Smooth muscle cell (in vitro differentiated cells): ENCODE results near the gene P2RY4. TPM values are rescaled to one million over a fixed set of nuclear protein-coding genes. Genes with fewer than 3 reads are reported as not detected.

ENCODE experiments used
- DNase-seq: peaks from one replicate; lab custom pipeline; 2025; ENCODE audit not compliant: unreplicated experiment; lab: John Stamatoyannopoulos, UW
- H2AFZ ChIP-seq: fragments of 200-600 bp; sonication (generic); 2 replicates; pipeline ENCODE4 v1.6.0; 2016; ENCODE audit warnings: antibody characterized with exemption, low read depth, mild to moderate bottlenecking
- H3F3A ChIP-seq: fragments of 200-600 bp; sonication (generic); 2 replicates; pipeline ENCODE4 v1.6.0; 2017; ENCODE audit warnings: antibody characterized with exemption, low read depth
- H3K27ac ChIP-seq: fragments of 200-600 bp; sonication (generic); 2 replicates; pipeline ENCODE4 v1.5.1; 2016; ENCODE audit warnings: low read depth, mild to moderate bottlenecking
- H3K27me3 ChIP-seq: fragments of 200-600 bp; sonication (generic); 2 replicates; pipeline ENCODE4 v1.6.1; 2016; ENCODE audit warnings: low read depth, mild to moderate bottlenecking
- H3K36me3 ChIP-seq: fragments of 200-600 bp; sonication (generic); 2 replicates; pipeline ENCODE4 v1.5.1; 2016; ENCODE audit warnings: low read depth
- H3K4me1 ChIP-seq: fragments of 200-600 bp; sonication (generic); 2 replicates; pipeline ENCODE4 v1.5.1; 2016; ENCODE audit warnings: low read depth
- H3K4me2 ChIP-seq: fragments of 200-600 bp; sonication (generic); 2 replicates; pipeline ENCODE4 v1.6.0; 2016; ENCODE audit warnings: mild to moderate bottlenecking
- H3K4me3 ChIP-seq: fragments of 200-600 bp; sonication (generic); 2 replicates; pipeline ENCODE4 v1.5.1; 2016; ENCODE audit warnings: mild to moderate bottlenecking
- H3K79me2 ChIP-seq: fragments of 200-600 bp; sonication (generic); 2 replicates; pipeline ENCODE4 v1.6.0; 2016; ENCODE audit warnings: low read depth, mild to moderate bottlenecking
- H3K9ac ChIP-seq: fragments of 200-600 bp; sonication (generic); 2 replicates; pipeline ENCODE4 v1.6.0; 2016; ENCODE audit warnings: low read depth
- H3K9me3 ChIP-seq: fragments of 200-600 bp; sonication (generic); replicated peaks from 2 replicates; pipeline ENCODE4 v1.5.1; 2016; ENCODE audit warnings: low read depth
- H4K20me1 ChIP-seq: fragments of 200-600 bp; sonication (generic); 2 replicates; pipeline ENCODE4 v1.6.0; 2016; ENCODE audit warnings: low read depth
- WGBS: methylation state at CpG from one replicate; pipeline ENCODE4 v1.1.7; 2016; ENCODE audit warnings: low lambda C conversion rate; 5-methylcytosine and 5-hydroxymethylcytosine counted together
- polyA plus RNA-seq: library from polyadenylated mRNA; unstranded; fragments of >200 nt; fragmentation: Nextera tagmentation; extraction: Ambion mirVana; gene quantifications from 2 replicates; pipeline ENCODE4 v1.2.1, GENCODE V29; 2016
- total RNA-seq: library from RNA; depleted of rRNA; stranded (reverse); fragments of >200 nt; gene quantifications from 2 replicates; pipeline ENCODE4 v1.2.3, GENCODE V29; 2014
- TF ChIP-seq, protein P1 (sequence below): fragments of 200-600 bp; sonication (generic); IDR thresholded peaks from 2 replicates; pipeline ENCODE4 v1.5.1; 2017; ENCODE audit warnings: borderline replicate concordance, mild to moderate bottlenecking, antibody characterized with exemption; ENCODE audit not compliant: insufficient read depth, poor library complexity, severe bottlenecking

Gene P2RY4
- total and polyA plus RNA-seq, 2 experiments from 2014 or later, result 0.09 TPM; not detected in 1

DNA sequence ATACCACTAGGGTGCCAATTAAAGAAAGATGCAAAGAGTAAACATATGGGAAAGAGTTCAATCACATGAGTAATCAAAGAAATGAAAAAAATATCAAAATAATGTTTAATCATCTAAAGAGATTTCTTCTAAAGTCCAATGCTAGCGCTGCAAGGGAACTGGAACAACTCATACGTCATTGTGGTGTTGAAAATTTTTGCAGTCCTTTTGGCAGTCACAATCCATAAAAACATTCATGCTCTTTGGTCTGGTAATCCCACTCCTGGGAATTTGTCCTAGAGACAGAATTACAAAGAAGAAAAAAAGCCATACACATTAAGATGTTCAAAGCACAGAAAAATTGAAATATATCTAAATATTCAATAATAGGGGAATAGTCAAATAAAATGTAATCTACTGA, 4.6 kb downstream of the P2RY4 start:
- Histone ChIP-seq H4K20me1 (no peaks in the 10 kb centered on the region), H3K4me3 (no peak overlapping the region), H3K27ac (no peak overlapping the region), H3K9ac (no peak overlapping the region), H3K27me3 (no peaks in the 10 kb centered on the region), H3F3A (no peaks in the 10 kb centered on the region), H3K36me3 (no peaks in the 10 kb centered on the region), H3K4me1 (no peaks in the 10 kb centered on the region), H3K9me3 (no peaks in the 10 kb centered on the region), H2AFZ (no peak overlapping the region), H3K4me2 (no peak overlapping the region), H3K79me2 (no peaks in the 10 kb centered on the region)
- no peak for DNase-seq
- TF ChIP-seq, protein P1, sequence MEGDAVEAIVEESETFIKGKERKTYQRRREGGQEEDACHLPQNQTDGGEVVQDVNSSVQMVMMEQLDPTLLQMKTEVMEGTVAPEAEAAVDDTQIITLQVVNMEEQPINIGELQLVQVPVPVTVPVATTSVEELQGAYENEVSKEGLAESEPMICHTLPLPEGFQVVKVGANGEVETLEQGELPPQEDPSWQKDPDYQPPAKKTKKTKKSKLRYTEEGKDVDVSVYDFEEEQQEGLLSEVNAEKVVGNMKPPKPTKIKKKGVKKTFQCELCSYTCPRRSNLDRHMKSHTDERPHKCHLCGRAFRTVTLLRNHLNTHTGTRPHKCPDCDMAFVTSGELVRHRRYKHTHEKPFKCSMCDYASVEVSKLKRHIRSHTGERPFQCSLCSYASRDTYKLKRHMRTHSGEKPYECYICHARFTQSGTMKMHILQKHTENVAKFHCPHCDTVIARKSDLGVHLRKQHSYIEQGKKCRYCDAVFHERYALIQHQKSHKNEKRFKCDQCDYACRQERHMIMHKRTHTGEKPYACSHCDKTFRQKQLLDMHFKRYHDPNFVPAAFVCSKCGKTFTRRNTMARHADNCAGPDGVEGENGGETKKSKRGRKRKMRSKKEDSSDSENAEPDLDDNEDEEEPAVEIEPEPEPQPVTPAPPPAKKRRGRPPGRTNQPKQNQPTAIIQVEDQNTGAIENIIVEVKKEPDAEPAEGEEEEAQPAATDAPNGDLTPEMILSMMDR, result no peak
- WGBS, result 77% methylated on average over 2 of the region's 2 CpGs

DNA sequence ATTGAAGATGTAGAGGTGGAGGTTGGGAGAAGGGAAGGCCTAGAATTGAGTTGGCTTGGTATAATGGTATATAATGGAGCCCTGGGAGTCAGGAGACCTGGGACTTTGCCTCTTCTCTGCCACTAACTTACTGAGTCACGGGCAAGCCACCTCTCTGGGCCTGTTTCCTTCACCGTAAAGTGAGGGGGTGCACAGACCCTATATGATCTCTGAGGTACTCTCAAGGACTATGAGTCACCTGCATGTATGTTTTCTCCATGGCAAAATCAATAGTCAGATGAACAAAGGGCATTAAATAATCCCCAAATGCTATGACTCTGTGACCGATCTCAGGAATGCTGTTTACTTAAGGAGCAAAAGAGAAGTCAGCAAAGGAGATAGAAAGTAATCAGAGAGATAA, 5.1 kb downstream of the P2RY4 start:
- Histone ChIP-seq H2AFZ (no peak overlapping the region), H3K4me2 (no peak overlapping the region), H3K79me2 (no peaks in the 10 kb centered on the region), H3K4me1 (no peaks in the 10 kb centered on the region), H3F3A (no peaks in the 10 kb centered on the region), H3K27ac (peak overlapping the region; percentile 87), H3K9me3 (no peaks in the 10 kb centered on the region), H4K20me1 (no peaks in the 10 kb centered on the region), H3K36me3 (no peaks in the 10 kb centered on the region), H3K4me3 (no peak overlapping the region), H3K27me3 (no peaks in the 10 kb centered on the region), H3K9ac (no peak overlapping the region)
- WGBS, result 82% methylated on average over 3 of the region's 3 CpGs
- TF ChIP-seq, protein P1, result no peak
- DNase-seq, result no peak

DNA sequence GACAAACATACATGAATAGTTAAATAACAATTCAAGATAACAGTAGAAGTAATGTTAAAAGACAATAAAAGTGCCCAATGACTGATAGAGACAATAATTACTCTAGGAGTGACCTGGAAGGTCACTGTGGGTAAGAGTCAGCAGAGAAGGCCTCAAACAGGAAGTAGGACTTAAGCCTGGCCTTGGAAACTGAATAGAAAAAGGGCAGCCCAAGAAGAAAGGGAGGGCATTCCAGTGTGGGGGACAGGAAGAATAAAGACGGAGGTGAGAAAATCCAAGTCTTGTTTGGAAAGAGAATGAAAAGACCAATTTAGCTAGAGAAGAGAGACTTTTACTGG, 6.0 kb downstream of the P2RY4 start:
- Histone ChIP-seq H3K36me3 (no peaks in the 10 kb centered on the region), H3K9me3 (no peaks in the 10 kb centered on the region), H3K4me3 (no peak overlapping the region), H3F3A (no peaks in the 10 kb centered on the region), H4K20me1 (no peaks in the 10 kb centered on the region), H3K4me1 (no peaks in the 10 kb centered on the region), H2AFZ (no peak overlapping the region), H3K27me3 (no peaks in the 10 kb centered on the region), H3K27ac (peak overlapping the region; percentile 87), H3K9ac (peak overlapping the region; percentile 17), H3K4me2 (no peak overlapping the region), H3K79me2 (no peaks in the 10 kb centered on the region)
- WGBS, result 79% methylated on average over 1 of the region's 1 CpG
- TF ChIP-seq, protein P1, result no peak
- no peak for DNase-seq

DNA sequence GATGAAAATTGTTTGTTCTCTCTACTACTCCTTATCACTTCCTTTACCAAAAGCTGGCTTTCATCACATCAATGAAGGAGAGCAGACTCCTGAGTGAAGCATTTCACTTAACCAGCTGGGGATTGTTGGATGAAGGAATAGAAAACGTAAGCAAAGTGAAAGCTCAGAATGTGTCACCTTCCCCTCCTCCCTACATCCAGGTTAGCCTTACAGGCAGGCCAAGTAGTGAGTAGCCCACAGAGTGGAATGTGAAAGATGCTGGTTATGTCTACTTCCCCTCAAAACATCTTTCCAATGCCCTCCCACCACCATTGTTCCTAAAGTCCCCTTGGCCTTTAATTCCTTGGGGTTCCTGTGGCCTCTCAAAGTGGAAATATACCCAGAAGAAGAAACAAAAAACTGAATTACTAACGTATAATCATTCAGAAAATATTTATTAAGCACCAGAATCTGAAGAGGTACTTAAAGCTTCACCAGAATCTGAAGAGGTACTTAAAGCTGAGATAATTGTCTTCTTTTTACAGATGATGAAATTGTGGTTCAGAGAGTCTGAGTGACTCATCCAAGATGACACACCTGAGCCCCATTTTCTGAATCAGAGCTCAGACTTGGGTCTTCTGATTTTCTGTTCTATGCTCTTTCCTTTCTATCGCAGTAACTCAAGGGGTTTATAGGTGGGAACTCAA, 6.5 kb downstream of the P2RY4 start:
- H2AFZ ChIP-seq, result no peak overlapping the region
- WGBS, result 63% methylated on average over 3 of the region's 3 CpGs
- DNase-seq, result no peak

More for the DNA sequence above, 6.5 kb downstream of the P2RY4 start:
- Histone ChIP-seq H3K36me3 (no peaks in the 10 kb centered on the region), H3K4me3 (no peak overlapping the region), H3K4me2 (no peak overlapping the region), H3K4me1 (no peaks in the 10 kb centered on the region), H3K9ac (peak overlapping the region; percentile 17), H3K27me3 (no peaks in the 10 kb centered on the region), H3K9me3 (no peaks in the 10 kb centered on the region), H4K20me1 (no peaks in the 10 kb centered on the region), H3K79me2 (no peaks in the 10 kb centered on the region), H3K27ac (peak overlapping the region; percentile 87), H3F3A (no peaks in the 10 kb centered on the region)
- TF ChIP-seq, protein P1, result no peak
